Right hindlimb (tissue), 1 donor: ENCODE results near the gene PPP1R14B.

Experiments used
- DNase-seq: peaks from one replicate; pipeline ENCODE4 v3.0.0-alpha.2; 2018

Gene PPP1R14B

DNA sequence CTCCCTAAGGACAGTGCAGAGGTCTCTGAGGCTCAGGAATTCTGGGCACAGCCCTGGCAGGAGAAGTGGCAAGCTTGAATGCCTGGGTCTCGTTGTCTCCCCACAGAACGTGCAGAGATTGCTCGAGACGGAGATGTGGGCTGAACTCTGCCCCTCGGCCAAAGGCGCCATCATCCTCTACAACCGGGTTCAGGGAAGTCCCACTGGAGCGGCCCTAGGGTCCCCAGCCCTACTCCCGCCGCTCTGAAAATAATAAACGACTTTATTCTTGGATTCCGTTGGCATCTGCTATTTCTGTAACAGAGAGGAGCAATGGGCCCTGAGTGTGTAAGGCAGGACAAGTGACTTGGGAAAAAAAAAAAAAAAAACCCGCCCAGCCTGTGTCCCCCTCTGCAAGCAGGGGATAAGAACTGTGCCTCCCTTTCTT lies 17.0 kb downstream of the PPP1R14B start:
- no peak for DNase-seq

DNA sequence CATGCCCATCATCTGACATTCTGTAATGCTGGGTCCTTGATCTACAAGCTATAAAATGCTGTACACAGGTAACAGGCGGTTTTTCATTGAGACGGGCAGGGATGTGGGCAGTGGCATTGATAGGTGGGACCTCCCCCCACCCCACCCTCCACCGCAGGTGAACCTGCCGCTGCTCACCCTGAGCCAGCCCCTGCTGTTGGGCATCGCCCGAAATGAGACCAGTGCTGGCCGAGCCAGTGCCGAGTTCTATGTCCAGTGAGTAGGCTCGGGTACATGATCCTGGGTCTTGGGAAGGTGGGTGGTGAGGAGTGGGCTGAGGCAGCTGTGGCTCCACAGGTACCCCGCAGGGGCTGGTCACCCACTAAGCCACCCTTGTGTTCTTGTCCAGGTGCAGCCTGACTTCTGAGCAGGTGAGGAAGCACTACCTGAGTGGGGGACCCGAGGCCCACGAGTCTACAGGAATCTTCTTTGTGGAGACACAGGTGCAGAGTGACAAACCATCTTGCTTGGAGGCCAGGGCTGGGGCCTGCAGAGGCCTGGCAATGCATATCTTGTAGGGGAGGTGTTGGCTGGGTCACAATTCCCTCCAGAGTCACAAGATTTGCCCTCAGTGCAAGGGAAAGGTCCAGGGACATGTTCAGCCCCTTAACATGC lies 17.5 kb downstream of the PPP1R14B start:
- no peak for DNase-seq

- peak; percentile 20 for DNase-seq
Measured at GRCh38 chr11:64227405-64227956, 19.3 kb downstream of the PPP1R14B start.

DNA sequence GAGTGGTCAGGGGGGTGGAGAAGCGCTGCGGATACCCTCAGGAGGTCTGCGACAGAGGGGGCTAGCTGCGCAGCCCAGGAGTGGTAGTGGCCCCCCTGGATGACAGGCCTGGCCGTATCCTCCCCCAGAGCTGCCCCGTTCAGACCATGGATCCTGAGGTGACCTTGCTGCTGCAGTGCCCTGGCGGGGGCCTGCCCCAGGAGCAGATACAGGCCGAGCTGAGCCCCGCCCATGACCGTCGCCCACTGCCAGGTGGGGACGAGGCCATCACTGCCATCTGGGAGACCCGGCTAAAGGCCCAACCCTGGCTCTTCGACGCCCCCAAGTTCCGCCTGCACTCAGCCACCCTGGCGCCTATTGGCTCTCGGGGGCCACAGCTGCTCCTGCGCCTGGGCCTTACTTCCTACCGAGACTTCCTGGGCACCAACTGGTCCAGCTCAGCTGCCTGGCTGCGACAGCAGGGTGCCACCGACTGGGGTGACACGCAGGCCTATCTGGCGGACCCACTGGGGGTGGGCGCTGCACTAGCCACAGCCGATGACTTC lies 20.2 kb downstream of the PPP1R14B start:
- DNase-seq: peak; percentile 64

DNA sequence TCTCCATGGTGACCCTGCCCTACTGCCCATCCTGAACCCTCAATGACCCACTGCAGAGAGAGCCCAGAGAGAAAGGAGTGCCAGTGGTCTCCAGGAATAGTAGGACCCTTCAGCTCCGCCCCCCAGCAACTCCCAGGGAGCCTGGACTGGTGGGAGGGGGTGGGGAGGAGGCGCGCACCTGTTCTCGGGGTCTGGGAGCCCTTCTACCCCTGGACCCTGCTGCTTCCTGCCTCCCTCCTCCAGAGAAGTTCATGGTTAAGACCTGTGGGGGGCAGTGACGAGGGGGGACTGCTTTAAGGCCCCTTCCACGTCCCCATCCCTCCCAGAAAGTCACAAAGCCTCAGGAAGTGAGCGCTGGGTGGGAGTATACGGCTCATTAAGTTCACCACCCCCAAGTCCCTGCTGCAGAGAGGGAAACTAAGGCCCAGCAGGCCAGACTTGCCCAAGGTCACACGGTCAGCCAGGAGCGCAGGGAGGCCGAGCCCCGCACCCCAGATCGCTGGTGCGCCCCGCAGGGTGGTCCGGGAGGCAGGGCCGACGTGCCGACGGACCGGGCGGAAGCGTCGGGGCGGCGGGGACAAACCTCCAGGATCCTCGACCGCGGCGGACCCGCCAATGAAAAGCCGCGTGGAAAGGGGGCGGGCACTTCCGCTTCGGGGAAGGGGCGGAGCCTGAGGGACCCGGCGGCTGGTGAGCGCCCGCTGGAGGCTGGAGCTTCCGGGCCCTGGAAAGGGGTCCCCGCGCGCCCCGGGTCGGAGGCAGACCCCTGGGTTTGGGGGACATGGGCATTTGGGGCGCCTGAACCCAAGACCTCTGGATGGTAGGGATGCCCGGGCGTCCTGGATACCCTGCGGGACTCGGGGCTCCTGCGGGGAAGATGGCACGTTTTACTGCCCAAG lies 20.9 kb downstream of the PPP1R14B start, which contains the start of the genes NUDT22 and TRPT1:
TSS of gene NUDT22 (plus strand) at position 667 of the 899 bp plus-strand sequence. CDS start 379 bp downstream, outside the sequence.
TSS of gene TRPT1 (minus strand) at position 579 of the 899 bp plus-strand sequence. CDS start at position 253, 326 bp downstream.
- DNase-seq: peak; percentile 94

DNA sequence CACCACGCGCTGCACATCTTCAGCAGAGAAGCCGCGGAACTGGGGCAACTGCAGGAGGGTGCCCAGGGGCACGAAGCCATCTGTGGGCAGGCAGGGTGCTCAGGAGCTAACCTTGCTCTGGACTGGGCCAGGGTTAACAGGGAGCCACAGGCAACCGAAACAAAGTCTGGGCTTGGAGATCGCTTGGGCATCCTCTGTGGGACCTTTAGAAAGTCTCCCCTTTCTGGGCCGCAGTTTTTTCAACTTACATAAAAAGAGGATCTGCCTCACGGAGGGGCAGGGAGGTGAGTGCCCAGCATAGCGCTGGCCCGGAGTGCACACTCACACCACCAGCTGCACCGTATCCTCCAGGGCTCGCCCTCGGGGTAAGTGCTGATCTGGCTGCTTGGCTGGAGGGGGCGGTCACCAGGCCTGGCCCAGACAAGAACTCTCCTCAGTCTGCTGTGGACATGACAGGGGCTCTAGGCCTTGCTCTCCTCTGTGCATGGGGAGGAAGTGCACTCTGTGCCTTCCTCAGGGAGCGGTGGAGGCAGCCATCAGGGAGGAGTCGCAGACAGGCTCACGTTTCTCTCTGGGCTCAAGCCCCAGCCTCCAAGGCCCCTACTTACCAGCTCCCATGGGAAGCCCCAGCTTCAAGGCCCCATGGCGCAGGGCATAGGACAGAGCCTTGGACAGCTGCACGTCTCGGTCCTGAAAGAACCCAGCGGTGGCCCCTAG lies 21.7 kb downstream of the PPP1R14B start:
- no peak for DNase-seq

GRCh38 chr11:64224151-64224890 lies 22.4 kb downstream of the PPP1R14B start:
- DNase-seq: no peak

DNA sequence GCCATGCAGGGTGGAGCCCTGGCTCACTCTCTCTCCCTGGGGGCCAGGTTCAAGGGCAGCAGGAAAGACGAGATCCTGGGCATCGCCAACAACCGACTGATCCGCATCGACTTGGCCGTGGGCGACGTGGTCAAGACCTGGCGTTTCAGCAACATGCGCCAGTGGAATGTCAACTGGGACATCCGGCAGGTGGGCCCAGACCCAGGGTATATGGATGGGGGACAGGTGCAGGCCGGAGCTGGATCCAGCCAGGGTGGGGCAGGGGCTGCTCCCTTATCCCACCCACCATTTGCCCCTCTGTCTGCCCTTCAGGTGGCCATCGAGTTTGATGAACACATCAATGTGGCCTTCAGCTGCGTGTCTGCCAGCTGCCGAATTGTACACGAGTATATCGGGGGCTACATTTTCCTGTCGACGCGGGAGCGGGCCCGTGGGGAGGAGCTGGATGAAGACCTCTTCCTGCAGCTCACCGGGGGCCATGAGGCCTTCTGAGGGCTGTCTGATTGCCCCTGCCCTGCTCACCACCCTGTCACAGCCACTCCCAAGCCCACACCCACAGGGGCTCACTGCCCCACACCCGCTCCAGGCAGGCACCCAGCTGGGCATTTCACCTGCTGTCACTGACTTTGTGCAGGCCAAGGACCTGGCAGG lies 23.6 kb downstream of the PPP1R14B start:
- DNase-seq: peak; percentile 29

- no peak for DNase-seq
Measured at GRCh38 chr11:64222651-64223000, 24.1 kb downstream of the PPP1R14B start.

- no peak for DNase-seq
Measured at GRCh38 chr11:64220798-64221197, 25.9 kb downstream of the PPP1R14B start.

- DNase-seq: no peak
Measured at GRCh38 chr11:64220271-64220670, 26.5 kb downstream of the PPP1R14B start.

DNA sequence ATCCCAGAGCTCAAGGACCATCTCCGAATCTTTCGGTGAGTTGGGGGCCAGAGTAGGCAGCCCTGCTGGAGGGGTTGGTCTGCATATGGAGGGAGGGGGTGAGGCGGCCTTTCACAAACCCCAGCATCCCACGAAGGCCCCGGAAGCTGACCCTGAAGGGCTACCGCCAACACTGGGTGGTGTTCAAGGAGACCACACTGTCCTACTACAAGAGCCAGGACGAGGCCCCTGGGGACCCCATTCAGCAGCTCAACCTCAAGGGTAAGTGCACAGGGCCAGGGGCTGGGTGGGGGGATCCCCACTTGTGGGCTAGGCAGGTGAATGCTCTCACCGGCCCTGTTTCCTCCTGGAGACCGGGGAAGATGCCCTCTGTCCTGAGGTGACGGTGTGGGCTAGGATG lies 27.0 kb downstream of the PPP1R14B start:
- no peak for DNase-seq

- DNase-seq: no peak
Measured at GRCh38 chr11:64219354-64219684, 27.4 kb downstream of the PPP1R14B start.

- no peak for DNase-seq
Measured at GRCh38 chr11:64218628-64219353, 28.0 kb downstream of the PPP1R14B start.

DNA sequence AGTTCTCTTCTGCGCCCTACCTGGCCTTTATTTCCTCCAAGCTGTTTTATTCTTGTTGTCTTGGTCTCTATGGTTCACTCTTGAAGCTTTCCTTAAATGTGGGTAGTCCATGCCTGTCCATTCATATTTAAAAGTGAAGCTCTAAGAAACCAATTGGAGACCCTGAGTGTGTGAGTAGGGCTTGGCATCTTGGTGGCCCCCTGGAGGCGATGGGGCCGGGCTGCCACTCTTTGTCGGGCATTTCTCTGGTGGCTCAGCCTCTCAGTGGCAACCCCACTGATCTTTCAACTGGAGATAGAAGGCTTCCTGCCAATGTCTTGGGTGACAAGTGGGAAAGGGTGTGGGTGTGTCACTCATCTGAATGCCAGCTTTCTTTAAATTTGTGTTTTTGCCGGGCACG lies 29.9 kb downstream of the PPP1R14B start:
- DNase-seq: no peak

DNA sequence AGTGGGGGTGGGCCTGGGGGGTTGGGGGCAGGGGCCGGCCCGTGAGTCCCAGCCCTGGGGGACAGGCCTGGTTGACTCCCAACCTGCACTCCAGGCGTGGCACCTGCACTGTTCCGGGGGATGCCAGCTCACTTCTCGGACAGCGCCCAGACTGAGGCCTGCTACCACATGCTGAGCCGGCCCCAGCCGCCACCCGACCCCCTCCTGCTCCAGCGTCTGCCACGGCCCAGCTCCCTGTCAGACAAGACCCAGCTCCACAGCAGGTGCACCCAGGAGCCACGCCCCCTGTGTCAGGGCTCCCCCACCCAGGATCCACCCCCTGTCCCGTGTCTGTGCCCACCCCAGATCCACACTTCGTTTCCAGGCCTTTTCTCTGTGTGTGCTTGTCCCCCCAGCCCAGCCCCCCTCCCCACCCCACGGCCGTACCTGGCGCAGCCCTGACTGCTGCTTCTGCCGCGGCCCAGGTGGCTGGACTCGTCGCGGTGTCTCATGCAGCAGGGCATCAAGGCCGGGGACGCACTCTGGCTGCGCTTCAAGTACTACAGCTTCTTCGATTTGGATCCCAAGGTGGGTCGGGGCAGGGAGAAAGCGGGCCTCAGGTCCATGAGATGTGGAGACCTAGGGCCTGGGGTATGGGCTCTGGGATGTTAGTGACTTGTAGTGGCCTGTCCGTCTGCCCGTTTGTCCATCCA lies 35.4 kb downstream of the PPP1R14B start:
- DNase-seq: no peak

DNA sequence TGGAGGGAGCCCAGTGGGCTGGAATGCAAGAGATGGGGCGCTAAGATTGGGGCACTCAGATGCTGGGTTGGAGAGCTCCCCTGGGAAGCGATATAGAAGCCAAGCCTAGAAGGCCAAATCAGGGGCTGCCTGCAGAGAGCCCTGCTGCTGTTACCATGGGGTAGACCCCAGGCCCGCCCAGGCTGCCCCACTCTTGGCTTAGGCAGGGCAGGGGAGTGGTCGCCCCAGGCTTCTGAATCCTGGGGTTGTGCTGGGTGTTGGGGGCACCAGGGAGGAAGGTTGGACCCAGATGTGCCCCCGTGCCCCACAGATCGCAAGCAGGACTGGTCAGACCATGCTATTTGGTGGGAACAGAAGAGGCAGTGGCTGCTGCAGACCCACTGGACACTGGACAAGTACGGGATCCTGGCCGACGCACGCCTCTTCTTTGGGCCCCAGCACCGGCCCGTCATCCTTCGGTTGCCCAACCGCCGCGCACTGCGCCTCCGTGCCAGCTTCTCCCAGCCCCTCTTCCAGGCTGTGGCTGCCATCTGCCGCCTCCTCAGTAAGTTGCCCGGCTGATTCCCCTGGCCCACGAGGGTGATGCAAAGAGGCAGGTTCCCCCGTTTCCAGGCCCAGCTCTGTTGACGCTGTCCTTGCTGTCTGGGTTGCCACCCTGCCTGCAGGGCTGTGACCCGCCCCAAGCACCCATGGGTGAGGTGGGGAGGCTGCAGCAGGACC lies 36.3 kb downstream of the PPP1R14B start:
- DNase-seq: no peak

- DNase-seq: no peak
Measured at GRCh38 chr11:64209563-64209843, 37.2 kb downstream of the PPP1R14B start.

- peak; percentile 38 for DNase-seq
Measured at GRCh38 chr11:64208796-64209562, 37.8 kb downstream of the PPP1R14B start.
